Activated CD4-positive, alpha-beta T cell treated with anti-CD3 and anti-CD28 coated beads, Interleukin-2, amount 50 U/mL, for 48 hours (primary cell): Measurements from ENCODE around the gene TTC23L.
A peak's percentile ranks its signal among the peaks of the same experiment; 100 is the strongest.

ENCODE experiments used
- DNase-seq, 2 experiments: peaks; one replicate each; pipeline ENCODE4 v3.0.0-alpha.2; 2020

TTC23L gene

DNA sequence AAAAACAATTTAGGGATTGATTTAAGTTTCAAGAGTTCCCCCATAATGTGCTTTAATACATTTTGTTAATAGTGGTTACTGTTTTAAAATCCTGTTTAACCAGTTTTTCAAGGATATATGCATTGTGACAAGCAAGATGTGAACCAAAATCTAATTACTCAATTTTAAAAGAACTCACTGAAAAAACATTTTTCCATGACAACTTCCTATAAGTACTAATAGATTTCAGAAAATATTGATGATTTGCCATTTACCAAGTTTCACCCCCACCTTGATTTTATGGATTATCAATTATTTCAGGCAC is 85.5 kb downstream of the TTC23L start:
- no peak for DNase-seq

DNA sequence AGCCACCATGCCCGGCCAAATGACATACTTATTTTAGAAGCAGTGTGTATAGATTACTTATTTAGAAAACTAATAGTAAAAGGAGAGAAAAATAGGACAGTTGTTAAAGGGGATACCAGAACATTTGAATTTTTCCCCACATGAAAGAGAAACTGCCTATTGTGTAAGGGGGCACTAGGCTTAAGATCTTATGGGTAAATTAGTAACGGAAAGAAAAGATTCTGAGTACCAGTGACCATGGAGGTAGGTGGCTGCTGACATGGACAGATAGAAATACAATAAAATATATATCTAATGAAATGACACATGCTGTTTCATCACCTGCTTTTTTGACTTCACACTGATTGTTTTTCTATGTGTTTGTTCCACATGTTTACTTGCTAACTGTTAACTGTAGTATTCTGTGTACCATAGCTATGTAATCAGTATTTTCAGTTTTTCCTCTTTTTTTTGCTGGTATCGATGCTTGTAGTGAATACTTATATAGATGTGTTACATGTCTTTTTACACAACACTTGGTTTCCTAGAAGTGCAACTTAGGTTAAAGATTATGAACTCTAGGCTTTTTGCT is 87.4 kb downstream of the TTC23L start:
- DNase-seq = no peak

DNA sequence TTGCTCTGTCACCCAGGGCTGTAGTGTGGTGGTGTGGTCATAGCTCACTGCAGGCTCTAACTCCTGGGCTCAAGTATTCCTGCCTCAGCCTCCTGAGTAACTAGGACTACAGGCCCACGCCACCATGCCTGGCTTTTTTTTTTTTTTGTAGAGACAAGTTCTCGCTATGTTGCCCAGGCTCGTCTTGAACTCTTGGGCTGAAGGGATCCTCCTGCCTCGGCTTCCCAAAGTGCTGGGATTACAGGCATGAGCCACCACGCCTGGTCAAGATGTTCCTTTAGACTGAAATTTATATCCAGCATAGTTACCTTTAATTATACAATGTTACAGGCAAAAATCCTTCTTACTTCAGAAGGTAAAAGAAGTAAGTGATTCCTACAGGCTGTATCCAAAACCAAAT is 88.8 kb downstream of the TTC23L start:
- no peak for DNase-seq

DNA sequence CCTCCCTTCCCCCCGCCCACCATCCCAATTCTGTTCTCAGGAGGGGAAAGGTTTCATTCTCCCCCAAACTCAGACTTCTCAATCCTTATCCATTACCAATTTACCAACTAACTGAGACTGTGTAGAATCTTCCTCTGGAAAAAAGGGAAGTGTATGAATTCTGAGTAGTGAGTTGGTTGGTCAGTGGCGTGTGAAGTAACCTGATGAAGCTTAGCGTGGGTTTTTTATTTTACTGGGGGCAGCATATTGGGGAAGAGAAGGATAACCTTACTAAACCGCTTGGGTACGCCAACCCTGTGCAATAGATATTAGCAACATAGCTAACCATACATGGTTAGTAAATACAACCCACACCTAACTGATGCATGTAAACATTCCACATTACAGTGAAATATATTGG is 89.3 kb downstream of the TTC23L start:
- DNase-seq = no peak

DNA sequence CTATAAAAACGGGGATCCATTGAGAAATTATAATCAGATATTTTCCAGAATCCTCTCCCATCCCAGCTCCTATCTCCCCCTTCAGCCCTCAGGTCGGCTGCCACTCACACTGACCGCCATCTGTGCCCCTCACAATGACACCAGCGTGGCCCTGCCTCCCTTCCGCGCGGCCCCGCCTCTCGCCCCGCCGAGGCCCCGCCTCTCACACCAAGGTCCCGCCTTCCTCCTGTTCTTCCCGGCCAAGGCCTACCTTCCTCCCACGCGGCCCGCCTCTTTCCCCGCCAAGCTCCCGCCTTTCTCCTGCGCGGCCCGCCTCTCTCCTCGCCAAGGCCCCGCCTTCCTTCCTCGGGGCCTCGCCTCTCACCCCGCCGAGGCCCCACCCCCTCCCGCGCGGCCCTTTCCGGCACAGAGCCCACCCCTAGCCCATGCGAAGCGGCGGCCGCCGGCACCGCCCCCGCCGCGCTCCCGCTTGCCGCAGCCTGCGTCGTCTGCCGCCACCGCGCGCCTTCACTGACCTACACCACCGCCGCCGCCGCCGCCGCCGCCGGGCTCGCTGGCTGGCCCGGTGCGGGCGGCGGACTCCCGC is 90.3 kb downstream of the TTC23L start, which contains the start of gene DNAJC21:
TSS of gene DNAJC21 (plus strand) at position 426 of the 586 bp plus-strand sequence. CDS start 261 bp downstream, outside the sequence.
- DNase-seq = peak; percentile 99

DNA sequence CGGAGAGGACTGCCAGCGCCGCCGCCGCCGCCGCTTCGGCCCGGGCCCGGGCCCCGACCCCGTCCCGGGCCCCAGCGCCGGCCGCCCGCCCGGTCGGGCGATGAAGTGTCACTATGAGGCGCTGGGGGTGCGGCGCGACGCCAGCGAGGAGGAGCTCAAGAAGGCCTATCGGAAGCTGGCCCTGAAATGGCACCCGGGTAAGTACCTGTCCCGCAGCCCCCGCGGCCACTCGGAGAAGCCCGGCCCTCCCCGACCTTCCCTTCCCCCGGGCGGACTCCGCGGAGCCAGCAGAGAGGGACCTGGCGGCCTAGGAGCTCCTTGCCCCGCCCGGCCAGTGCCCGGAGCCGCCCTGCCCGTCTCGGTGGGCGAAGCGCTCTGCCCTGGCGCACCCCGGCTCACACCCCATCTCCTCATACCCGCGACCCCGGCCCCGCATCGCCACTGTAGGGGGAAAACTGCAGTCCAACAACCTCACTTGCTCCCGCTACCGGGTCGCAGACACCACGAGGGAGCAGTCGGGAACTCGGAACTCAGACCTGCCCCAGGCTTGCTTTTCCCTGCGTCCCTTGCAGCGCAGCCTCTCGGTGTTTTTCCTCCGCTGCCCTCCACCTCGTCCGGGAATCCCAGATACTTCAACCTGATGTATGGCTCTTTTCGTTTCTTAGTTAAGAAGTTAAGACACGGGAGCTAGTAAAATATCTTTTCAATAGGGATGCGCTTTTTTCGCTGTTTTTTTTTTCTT is 90.9 kb downstream of the TTC23L start:
- peak; percentile 78 to 82 for DNase-seq

DNA sequence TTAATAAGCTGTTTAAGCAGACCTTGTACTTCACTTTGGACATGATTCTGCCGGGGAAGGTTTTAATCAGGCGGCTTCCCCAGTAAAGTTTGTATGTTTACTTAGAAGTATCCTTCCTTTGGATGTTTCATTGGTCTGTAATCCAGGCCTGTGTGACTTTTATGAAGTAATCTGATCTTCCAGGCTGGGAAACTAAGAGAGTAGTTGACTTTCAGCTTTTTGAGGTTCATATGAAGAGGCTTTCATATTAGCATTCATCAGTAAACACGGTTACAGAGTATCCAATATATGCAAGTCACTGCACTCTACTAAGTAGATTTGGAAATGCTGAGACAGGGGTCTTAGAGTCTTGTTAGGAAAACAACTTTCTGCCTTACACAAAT is 91.5 kb downstream of the TTC23L start:
- DNase-seq = no peak

DNA sequence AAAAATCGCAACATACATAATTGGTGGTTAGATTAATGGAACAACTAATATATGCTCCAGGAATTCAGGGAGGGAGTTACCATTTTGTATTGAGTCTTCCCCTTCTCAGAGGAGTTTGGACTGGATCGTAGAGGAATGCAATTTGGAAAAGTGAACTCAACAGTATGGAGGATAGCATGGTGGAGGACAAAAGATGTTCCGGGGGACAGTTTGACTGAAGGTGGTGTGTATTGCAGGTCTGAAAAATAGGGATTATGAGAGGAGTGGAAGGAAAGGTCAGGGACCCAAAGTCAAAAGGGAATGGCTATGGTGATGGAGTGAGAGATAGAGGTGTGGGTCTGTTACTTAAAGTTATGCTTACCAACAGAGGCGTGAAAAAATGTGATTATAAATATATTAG is 91.9 kb downstream of the TTC23L start:
- DNase-seq = no peak

DNA sequence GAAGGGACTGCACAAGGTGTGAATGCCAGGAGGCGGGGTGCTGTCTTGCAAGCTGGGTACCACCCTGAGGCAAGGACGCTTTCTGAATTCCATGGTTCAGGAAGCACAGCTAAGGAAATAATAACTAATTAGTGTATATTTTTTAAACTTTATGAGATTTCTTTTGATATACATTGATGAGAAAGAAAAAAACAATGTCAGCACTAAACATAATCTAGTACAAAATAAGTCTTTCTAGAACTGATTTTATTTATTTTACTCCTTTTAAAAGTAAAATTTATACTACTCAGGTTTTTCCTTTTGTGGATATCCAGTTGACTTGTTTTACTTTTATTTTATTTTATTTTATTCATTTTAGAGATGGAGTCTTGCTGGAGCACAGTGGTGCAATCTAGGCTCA is 94.0 kb downstream of the TTC23L start:
- DNase-seq = no peak

DNA sequence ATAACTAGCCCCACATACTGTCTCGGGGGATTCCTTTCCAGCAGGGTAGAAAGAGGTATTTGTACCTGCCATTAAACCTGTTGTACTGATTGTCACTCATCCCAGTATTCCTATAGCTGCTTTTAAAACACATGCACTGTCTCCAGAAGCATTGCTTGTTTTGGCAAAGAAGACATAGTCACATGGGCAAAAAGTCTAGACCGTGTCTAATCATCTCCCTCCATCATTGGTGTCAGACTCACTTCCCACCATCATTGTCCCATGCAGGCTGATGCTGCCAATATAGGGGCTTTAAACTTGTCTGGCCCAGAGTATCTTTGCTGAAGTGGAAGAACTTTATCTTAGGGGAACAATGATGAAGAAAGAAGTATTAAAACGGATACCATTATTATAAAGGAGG is 103.0 kb downstream of the TTC23L start:
- DNase-seq = no peak

DNA sequence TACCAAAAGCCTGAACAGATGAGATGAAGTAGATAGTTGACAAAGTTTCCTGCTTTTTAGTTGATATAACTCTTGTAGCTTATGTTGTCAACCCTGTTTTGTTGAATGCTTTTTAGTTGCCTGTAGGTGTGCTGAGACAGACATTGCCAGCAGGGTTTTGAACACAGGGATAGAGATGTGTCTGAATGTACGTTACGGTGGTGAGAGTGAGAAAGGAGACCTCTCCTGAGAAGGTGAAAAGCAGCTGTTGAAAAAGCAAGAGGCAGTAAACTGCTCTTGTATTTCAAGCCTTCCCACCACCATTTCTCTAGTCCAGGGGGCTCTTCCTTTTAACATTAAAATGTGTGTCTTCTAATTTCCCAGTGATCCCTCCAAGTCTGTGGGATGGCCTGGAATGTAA is 105.1 kb downstream of the TTC23L start:
- DNase-seq = no peak

DNA sequence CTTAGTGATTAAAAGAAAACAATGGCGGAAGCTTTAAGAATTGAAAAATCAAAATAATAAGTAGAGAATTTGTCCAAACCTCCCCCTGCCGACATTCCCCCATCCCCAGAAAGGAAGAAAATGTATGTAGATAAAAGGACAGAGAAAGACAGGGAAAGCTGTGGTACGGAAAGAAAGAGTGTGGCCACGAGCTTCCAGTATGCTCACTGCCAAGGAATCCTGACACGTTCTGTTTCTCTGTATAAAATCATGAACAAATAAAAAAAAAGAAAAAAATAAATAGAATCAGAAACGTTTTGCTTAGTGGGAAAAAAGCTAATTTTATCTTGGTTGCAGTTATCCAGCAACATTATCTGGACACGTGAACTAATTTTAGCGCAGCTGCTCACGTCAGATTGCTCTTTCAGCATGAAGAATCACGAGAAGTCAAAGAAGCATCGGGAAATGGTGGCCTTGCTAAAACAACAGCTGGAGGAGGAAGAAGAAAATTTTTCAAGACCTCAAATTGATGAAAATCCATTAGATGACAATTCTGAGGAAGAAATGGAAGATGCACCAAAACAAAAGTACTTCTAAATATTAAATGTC is 105.6 kb downstream of the TTC23L start:
- no peak for DNase-seq
